ENCODE results near the gene TPCN1.

The TPCN1 gene

GRCh38 chr12:113347892-113348291, 126.6 kb downstream of the TPCN1 start:
- no peak for DNase-seq
